ENCODE measurements around the gene YJEFN3.

YJEFN3 gene

GRCh38 chr19:19525611-19526380 lies 2.9 kb upstream of the YJEFN3 start:
- TF ChIP-seq CTCF (IDR thresholded peaks at IDR 0.05; ENCODE audit: low read depth, low read length) = no peak
- no peak overlapping the region for H3K4me3 ChIP-seq (replicated peaks in 1 of 2; ENCODE audit: low read depth in 2 of 2, low read length in 2 of 2)
- no peak for DNase-seq (ENCODE audit: low read depth in 2 of 2)

- DNase-seq (ENCODE audit: low read depth in 2 of 2) = no peak
- no peak overlapping the region for H3K4me3 ChIP-seq (replicated peaks in 1 of 2; ENCODE audit: low read depth in 2 of 2, low read length in 2 of 2)
- no peak for TF ChIP-seq CTCF (IDR thresholded peaks at IDR 0.05; ENCODE audit: low read depth, low read length)
Observed at GRCh38 chr19:19526581-19527370, 1.9 kb upstream of the YJEFN3 start.

GRCh38 chr19:19527371-19527656 lies 1.4 kb upstream of the YJEFN3 start:
- no peak for DNase-seq (ENCODE audit: low read depth in 2 of 2)
- TF ChIP-seq CTCF (IDR thresholded peaks at IDR 0.05; ENCODE audit: low read depth, low read length) = no peak
- no peak overlapping the region for H3K4me3 ChIP-seq (replicated peaks in 1 of 2; ENCODE audit: low read depth in 2 of 2, low read length in 2 of 2)

- TF ChIP-seq CTCF (IDR thresholded peaks at IDR 0.05; ENCODE audit: low read depth, low read length) = no peak
- no peak for DNase-seq (ENCODE audit: low read depth in 2 of 2)
Observed at GRCh38 chr19:19527674-19528625, 761 bp upstream of the YJEFN3 start.

GRCh38 chr19:19529783-19530422 lies 1.2 kb downstream of the YJEFN3 start:
- H3K4me3 ChIP-seq (replicated peaks in 1 of 2; ENCODE audit: low read depth in 2 of 2, low read length in 2 of 2) = no peak overlapping the region
- no peak for DNase-seq (ENCODE audit: low read depth in 2 of 2)
- TF ChIP-seq CTCF (IDR thresholded peaks at IDR 0.05; ENCODE audit: low read depth, low read length) = no peak

More at GRCh38 chr19:19527674-19528625, 761 bp upstream of the YJEFN3 start:
- no peak overlapping the region for H3K4me3 ChIP-seq (replicated peaks in 1 of 2; ENCODE audit: low read depth in 2 of 2, low read length in 2 of 2)

GRCh38 chr19:19530423-19530804 lies 1.7 kb downstream of the YJEFN3 start:
- TF ChIP-seq CTCF (IDR thresholded peaks at IDR 0.05; ENCODE audit: low read depth, low read length) = no peak
- H3K4me3 ChIP-seq (replicated peaks in 1 of 2; ENCODE audit: low read depth in 2 of 2, low read length in 2 of 2) = no peak overlapping the region
- peak; percentile 24 to 28 for DNase-seq (ENCODE audit: low read depth in 2 of 2)
